Retinal pigment epithelial cell (primary cell): Measurements from ENCODE around the gene SLC36A4.
"Not testable (repeated sequence)": the region's sequence is repeated elsewhere in the genome, so short reads cannot be mapped to it uniquely, and the experiment has no call there.

Experiments used
- DNase-seq: peaks from one replicate; pipeline ENCODE4 v3.0.0-alpha.2; 2010; ENCODE audit warnings: low read depth
- H3K4me3 ChIP-seq: 2 replicates; pipeline ENCODE4 v1.5.1; 2011; ENCODE audit warnings: mild to moderate bottlenecking, low read length, control low read depth, moderate library complexity
- CTCF ChIP-seq: conservative IDR thresholded peaks from 2 replicates; pipeline ENCODE4 v1.5.1; 2011; ENCODE audit warnings: low read depth, low read length, control low read depth, inconsistent platforms

The SLC36A4 gene

GRCh38 chr11:93194673-93195291 lies 3.0 kb downstream of the SLC36A4 start:
- no peak overlapping the region for H3K4me3 ChIP-seq
- no peak for DNase-seq
- no peak for TF ChIP-seq CTCF

DNA sequence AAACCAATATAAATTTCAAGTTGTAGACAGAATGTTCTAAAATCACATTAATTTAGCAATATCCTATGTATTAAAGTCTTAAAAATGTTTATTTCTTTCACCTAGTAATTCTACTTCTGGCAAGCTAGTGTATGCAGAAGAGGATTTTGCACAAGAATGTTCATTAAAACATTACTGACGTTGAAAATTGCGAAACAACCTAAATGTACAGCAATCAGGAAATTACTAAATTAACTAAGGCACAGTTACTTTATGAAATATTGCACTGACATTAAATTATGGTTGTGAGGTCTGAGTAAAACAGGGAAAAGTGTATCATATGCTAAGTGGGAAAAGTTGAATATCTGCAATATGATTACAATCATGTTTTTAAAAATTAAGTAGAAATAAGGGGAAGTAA lies 4.1 kb downstream of the SLC36A4 start:
- TF ChIP-seq CTCF, result no peak
- DNase-seq, result no peak
- H3K4me3 ChIP-seq, result no peak overlapping the region

GRCh38 chr11:93192163-93192562 lies 5.6 kb downstream of the SLC36A4 start:
- H3K4me3 ChIP-seq, result no peak overlapping the region
- TF ChIP-seq CTCF, result no peak
- DNase-seq, result no peak

GRCh38 chr11:93189462-93189861 lies 8.3 kb downstream of the SLC36A4 start:
- no peak for DNase-seq
- TF ChIP-seq CTCF, result no peak
- H3K4me3 ChIP-seq, result no peak overlapping the region

GRCh38 chr11:93188726-93189125 lies 9.1 kb downstream of the SLC36A4 start:
- no peak overlapping the region for H3K4me3 ChIP-seq
- no peak for TF ChIP-seq CTCF
- DNase-seq, result no peak

DNA sequence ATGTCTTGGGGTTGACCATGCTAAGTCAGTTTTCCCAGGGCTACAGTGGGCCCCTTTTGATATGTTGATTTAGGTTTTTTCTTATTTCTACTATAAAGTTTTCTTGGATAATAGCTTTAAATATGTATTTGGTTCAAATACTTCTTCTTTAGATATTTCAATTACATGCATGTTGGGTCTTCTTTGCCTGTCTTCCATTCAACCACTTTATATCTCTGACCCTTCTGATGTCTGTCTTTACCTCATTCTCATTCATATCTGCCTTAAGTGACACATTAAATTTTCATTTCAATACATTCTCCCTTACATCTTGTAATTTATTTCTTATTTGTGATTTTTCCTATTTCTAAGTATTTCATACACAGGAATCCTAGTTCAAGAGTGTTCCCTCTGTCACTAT lies 10.5 kb downstream of the SLC36A4 start:
- no peak for TF ChIP-seq CTCF
- DNase-seq, result no peak
- no peak overlapping the region for H3K4me3 ChIP-seq

- H3K4me3 ChIP-seq, DNase-seq: not testable (repeated sequence)
Observed at GRCh38 chr11:93177891-93178290, 19.9 kb downstream of the SLC36A4 start.

DNA sequence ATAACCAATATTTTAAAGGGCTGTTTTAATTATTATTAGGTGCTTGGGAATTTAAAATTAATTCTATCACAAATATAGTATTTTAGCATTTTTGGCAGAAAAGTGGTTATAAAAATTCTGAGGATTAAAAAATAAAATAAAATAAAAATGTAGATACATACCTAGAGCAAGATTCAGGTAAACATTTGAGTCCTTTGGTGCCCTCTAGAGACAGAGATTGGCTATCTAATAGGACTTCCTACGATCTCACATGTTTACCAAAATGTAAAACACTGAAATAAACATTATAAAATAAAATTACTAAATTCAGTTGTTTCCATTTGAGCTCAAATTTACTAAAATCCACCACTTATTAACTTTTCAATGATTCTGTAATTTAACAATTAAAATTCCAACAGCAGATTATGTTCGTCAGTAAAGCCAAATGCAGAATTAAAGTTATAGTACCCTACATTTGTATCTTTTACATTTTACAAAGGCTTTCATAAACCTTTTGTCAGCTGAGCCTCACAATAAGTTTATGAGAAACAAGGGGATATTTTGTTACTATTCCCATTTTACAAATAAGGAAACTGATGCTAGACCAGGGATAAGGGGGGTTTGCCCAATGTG lies 27.7 kb downstream of the SLC36A4 start:
- peak; percentile 5 for DNase-seq
- peak; percentile 65 for TF ChIP-seq CTCF
- no peak overlapping the region for H3K4me3 ChIP-seq
